ENCODE data around the gene CDK3.

DNA sequence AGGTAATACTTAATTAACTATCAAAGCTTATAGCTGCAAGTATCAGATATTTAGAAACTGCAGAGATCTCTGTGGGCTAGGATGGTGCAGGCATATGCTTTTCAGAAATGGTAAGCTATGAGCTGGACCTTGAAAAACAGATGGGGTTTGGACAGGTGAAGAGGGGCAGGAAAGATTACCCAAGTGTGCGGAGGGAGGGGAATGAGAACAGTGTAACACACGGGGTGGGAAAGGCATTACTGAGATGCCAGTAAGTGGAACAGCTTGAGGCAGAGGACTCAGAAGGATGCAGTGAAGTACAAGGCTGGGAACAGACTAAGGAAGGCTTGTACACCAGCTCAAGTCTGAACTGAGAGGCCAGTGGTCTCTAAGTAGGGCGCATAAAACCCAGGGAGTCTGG is 48.6 kb downstream of the CDK3 start:
- TF ChIP-seq EZH2 (IDR thresholded peaks at IDR 0.05; ENCODE audit: low read length, unreplicated experiment) (no peak), EZH2phosphoT487 (IDR thresholded peaks at IDR 0.05; ENCODE audit: borderline replicate concordance, low read length) (no peak)
- TF ChIP-seq, protein P1, sequence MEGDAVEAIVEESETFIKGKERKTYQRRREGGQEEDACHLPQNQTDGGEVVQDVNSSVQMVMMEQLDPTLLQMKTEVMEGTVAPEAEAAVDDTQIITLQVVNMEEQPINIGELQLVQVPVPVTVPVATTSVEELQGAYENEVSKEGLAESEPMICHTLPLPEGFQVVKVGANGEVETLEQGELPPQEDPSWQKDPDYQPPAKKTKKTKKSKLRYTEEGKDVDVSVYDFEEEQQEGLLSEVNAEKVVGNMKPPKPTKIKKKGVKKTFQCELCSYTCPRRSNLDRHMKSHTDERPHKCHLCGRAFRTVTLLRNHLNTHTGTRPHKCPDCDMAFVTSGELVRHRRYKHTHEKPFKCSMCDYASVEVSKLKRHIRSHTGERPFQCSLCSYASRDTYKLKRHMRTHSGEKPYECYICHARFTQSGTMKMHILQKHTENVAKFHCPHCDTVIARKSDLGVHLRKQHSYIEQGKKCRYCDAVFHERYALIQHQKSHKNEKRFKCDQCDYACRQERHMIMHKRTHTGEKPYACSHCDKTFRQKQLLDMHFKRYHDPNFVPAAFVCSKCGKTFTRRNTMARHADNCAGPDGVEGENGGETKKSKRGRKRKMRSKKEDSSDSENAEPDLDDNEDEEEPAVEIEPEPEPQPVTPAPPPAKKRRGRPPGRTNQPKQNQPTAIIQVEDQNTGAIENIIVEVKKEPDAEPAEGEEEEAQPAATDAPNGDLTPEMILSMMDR (conservative IDR thresholded peaks at IDR 0.05; ENCODE audit: low read depth, low read length): no peak

Data from PC-3 (cell line).